ENCODE results near the gene TNS3.

The TNS3 gene

DNA sequence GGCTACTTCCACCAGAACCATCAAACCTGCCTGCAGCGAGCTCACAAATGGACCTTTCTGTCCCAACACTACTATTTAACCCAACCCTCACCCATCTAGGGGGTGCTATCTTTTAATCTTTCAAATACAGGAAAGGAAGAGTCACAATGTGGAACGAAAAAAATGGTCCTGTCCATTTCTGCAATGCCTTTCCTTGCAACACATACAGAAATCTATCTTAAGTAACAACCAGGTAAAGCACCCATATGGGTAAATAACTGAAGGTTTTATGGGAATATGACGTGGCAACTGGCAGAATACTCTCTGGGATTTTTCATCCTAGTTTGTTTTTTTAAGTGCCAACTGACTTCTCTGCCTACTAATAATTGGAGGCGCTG, 24.6 kb downstream of the TNS3 start:
- TF ChIP-seq, protein P1, sequence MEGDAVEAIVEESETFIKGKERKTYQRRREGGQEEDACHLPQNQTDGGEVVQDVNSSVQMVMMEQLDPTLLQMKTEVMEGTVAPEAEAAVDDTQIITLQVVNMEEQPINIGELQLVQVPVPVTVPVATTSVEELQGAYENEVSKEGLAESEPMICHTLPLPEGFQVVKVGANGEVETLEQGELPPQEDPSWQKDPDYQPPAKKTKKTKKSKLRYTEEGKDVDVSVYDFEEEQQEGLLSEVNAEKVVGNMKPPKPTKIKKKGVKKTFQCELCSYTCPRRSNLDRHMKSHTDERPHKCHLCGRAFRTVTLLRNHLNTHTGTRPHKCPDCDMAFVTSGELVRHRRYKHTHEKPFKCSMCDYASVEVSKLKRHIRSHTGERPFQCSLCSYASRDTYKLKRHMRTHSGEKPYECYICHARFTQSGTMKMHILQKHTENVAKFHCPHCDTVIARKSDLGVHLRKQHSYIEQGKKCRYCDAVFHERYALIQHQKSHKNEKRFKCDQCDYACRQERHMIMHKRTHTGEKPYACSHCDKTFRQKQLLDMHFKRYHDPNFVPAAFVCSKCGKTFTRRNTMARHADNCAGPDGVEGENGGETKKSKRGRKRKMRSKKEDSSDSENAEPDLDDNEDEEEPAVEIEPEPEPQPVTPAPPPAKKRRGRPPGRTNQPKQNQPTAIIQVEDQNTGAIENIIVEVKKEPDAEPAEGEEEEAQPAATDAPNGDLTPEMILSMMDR (conservative IDR thresholded peaks at IDR 0.05; ENCODE audit: low read depth, low read length): no peak

DNA sequence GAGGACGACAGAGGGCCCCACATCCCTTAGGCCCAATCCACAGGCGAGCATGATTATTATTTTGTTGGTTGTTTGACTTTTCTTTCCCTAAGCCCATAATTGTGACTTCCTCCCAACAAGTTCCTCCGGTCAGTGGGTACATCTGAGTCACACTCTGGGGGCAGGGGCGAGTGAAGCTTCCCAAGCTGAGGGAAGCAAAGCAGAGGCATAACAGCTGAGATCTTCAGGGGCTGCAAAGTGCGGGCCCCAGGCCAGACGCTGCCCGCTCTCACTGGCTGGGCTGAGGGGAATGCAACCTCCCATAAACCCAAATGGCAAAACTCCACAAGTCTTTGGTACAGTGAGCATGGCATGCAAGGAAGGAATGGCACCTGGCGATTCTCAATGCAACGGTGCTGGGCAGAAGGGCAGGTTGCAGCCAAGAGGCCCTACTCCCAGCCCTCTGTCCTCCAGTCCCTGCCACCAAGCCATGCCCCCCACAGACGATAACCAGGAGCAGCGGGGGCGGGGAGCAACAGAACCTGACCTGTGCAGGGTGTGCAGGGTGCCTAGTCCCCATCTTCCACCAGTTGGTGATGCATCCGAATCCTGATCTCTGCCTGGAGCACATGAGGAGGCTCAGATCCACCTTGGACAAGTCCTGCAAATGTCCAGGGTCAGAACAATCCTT, 25.3 kb downstream of the TNS3 start:
- Histone ChIP-seq H3K9ac (no peak overlapping the region), H3K27me3 (ENCODE audit: insufficient read depth, low read depth) (no peaks in the 10 kb centered on the region), H2AFZ (ENCODE audit: low read depth) (no peak overlapping the region), H3K36me3 (ENCODE audit: insufficient read depth) (no peaks in the 10 kb centered on the region), H3K4me3 (IDR thresholded peaks at IDR 0.05; ENCODE audit: insufficient read depth, low read depth, low read length) (no peak overlapping the region), H3K27ac (no peak overlapping the region), H3K4me2 (no peak overlapping the region), H3K79me2 (ENCODE audit: insufficient read depth, low read depth) (no peaks in the 10 kb centered on the region), H3K4me1 (ENCODE audit: low read depth, poor library complexity, severe bottlenecking) (peaks cover 10% of the 10 kb centered on the region), H4K20me1 (ENCODE audit: insufficient read depth) (no peaks in the 10 kb centered on the region)
- TF ChIP-seq, protein P1 (conservative IDR thresholded peaks at IDR 0.05; ENCODE audit: low read depth, low read length): no peak

More for the DNA sequence above, 24.6 kb downstream of the TNS3 start:
- no peaks in the 10 kb centered on the region for H3K36me3 ChIP-seq (ENCODE audit: insufficient read depth)
- no peak overlapping the region for H3K27ac ChIP-seq
- H3K79me2 ChIP-seq (ENCODE audit: insufficient read depth, low read depth): no peaks in the 10 kb centered on the region
- H2AFZ ChIP-seq (ENCODE audit: low read depth): no peak overlapping the region
- no peak overlapping the region for H3K9ac ChIP-seq
- H3K4me1 ChIP-seq (ENCODE audit: low read depth, poor library complexity, severe bottlenecking): peaks cover 7% of the 10 kb centered on the region
- H3K27me3 ChIP-seq (ENCODE audit: insufficient read depth, low read depth): no peaks in the 10 kb centered on the region
- H3K4me3 ChIP-seq (IDR thresholded peaks at IDR 0.05; ENCODE audit: insufficient read depth, low read depth, low read length): no peak overlapping the region
- no peaks in the 10 kb centered on the region for H4K20me1 ChIP-seq (ENCODE audit: insufficient read depth)
- H3K4me2 ChIP-seq: no peak overlapping the region

DNA sequence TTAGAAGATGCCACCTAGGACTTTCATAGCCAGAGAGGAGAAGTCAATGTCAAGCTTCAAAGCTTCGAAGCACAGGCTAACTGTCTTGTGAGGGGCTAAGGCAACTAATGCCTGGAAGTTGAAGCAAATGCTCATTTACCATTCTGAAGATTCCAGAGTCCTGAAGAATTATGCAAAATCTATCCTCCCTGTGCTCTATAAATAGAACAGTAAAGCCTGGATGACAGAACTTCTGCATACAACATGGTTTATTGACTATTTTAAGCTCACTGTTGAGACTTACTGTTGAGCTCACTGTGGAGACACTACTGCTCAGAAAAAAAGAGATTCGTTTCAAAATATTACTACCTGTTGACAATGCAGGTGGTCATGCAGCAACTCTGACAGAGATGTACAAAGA, 28.6 kb downstream of the TNS3 start:
- Histone ChIP-seq H3K79me2 (ENCODE audit: insufficient read depth, low read depth) (no peaks in the 10 kb centered on the region), H4K20me1 (ENCODE audit: insufficient read depth) (no peaks in the 10 kb centered on the region), H3K4me3 (IDR thresholded peaks at IDR 0.05; ENCODE audit: insufficient read depth, low read depth, low read length) (no peak overlapping the region), H3K27me3 (ENCODE audit: insufficient read depth, low read depth) (no peaks in the 10 kb centered on the region), H3K4me2 (no peak overlapping the region), H3K4me1 (ENCODE audit: low read depth, poor library complexity, severe bottlenecking) (peaks cover 10% of the 10 kb centered on the region), H3K27ac (no peak overlapping the region), H2AFZ (ENCODE audit: low read depth) (no peak overlapping the region), H3K36me3 (ENCODE audit: insufficient read depth) (no peaks in the 10 kb centered on the region), H3K9ac (no peak overlapping the region)
- TF ChIP-seq, protein P1 (conservative IDR thresholded peaks at IDR 0.05; ENCODE audit: low read depth, low read length): no peak

DNA sequence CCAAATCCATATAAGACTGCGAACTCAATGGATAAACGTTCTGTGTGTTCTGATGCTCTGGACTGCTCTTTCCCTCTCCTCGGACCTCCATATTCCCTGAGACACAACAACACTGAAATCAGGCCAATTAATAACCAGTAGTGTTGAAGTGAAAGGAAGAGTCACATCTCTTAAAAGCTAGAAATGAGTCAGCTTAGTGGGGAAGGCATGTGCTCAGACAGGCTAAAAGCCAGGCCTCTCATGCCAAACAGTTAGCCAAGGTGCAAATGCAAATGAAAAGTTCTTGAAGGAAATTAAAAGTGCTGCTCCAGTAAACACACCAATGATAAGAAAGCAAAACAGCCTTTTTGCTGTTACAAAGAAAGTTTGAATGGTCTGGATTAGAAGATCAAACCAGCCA, 29.3 kb downstream of the TNS3 start:
- Histone ChIP-seq H4K20me1 (ENCODE audit: insufficient read depth) (no peaks in the 10 kb centered on the region), H3K4me1 (ENCODE audit: low read depth, poor library complexity, severe bottlenecking) (peaks cover 10% of the 10 kb centered on the region), H2AFZ (ENCODE audit: low read depth) (peak overlapping the region; percentile 17), H3K4me3 (IDR thresholded peaks at IDR 0.05; ENCODE audit: insufficient read depth, low read depth, low read length) (no peak overlapping the region), H3K4me2 (no peak overlapping the region), H3K27ac (peak overlapping the region; percentile 14; the same call in 1 of the 2 replicates), H3K9ac (no peak overlapping the region), H3K36me3 (ENCODE audit: insufficient read depth) (no peaks in the 10 kb centered on the region), H3K27me3 (ENCODE audit: insufficient read depth, low read depth) (no peaks in the 10 kb centered on the region), H3K79me2 (ENCODE audit: insufficient read depth, low read depth) (no peaks in the 10 kb centered on the region)
- TF ChIP-seq, protein P1 (conservative IDR thresholded peaks at IDR 0.05; ENCODE audit: low read depth, low read length): no peak

All from KMS-11 (cell line).